GM12891 (cell line): ENCODE results near the gene JAZF1.

Source experiments
- POLR2A ChIP-seq: IDR thresholded peaks from 2 replicates; pipeline ENCODE4 v1.6.1; 2011; ENCODE audit warnings: low read depth, low read length, control low read depth
- POLR2AphosphoS5 ChIP-seq: IDR thresholded peaks from 2 replicates; pipeline ENCODE4 v1.6.1; 2011; ENCODE audit warnings: low read depth, low read length, control low read depth

DNA sequence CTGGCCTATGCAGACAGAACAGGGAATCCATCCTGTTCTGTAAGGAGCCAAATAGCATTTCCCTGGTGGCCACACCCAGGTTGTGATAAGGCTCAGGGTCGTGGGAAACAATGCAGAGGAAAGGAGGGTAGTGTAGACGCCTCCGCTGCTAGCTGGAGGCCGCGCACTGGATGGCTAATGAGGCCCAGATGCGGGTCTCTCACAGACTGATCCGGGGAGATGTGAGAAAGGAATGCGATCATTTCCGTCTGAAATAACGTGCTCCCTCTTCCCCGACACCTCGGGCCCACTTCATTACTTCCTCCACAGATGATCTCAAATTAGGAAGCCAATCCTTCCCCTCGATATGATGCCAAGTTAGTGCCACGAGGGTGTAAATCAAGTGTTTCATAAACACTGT is 237.4 kb downstream of the JAZF1 start:
- TF ChIP-seq POLR2AphosphoS5 (no peak), POLR2A (no peak)
